WERI-Rb-1 (cell line): ENCODE results near the gene GOLGB1.
"Not testable (repeated sequence)": the region's sequence is repeated elsewhere in the genome, so short reads cannot be mapped to it uniquely, and the experiment has no call there.

Experiments used
- DNase-seq: peaks from one replicate; pipeline ENCODE4 v3.0.0-alpha.2; 2020
- H3K27ac ChIP-seq: fragments of 250-450 bp; sonication (Bioruptor Pico); 2 replicates; pipeline ENCODE4 v1.5.1; 2020; ENCODE audit warnings: mild to moderate bottlenecking, moderate library complexity
- H3K27me3 ChIP-seq: fragments of 250-450 bp; sonication (Bioruptor Pico); 2 replicates; pipeline ENCODE4 v1.5.1; 2021; ENCODE audit warnings: mild to moderate bottlenecking, low read depth, moderate library complexity; ENCODE audit not compliant: insufficient read depth, severe bottlenecking
- H3K36me3 ChIP-seq: fragments of 250-450 bp; sonication (Bioruptor Pico); 2 replicates; pipeline ENCODE4 v1.5.1; 2020; ENCODE audit warnings: mild to moderate bottlenecking, moderate library complexity
- H3K4me3 ChIP-seq: 2 replicates; pipeline ENCODE4 v1.5.1; 2011; ENCODE audit warnings: low read depth, mild to moderate bottlenecking, control low read depth, low read length
- H3K9me3 ChIP-seq: fragments of 250-450 bp; sonication (Bioruptor Pico); 2 replicates; pipeline ENCODE4 v1.5.1; 2021; ENCODE audit warnings: mild to moderate bottlenecking, moderate library complexity; ENCODE audit not compliant: severe bottlenecking
- CTCF ChIP-seq: IDR thresholded peaks from 2 replicates; pipeline ENCODE4 v1.5.1; 2011; ENCODE audit warnings: low read depth, mild to moderate bottlenecking, control low read depth, inconsistent platforms, low read length

The GOLGB1 gene

DNA sequence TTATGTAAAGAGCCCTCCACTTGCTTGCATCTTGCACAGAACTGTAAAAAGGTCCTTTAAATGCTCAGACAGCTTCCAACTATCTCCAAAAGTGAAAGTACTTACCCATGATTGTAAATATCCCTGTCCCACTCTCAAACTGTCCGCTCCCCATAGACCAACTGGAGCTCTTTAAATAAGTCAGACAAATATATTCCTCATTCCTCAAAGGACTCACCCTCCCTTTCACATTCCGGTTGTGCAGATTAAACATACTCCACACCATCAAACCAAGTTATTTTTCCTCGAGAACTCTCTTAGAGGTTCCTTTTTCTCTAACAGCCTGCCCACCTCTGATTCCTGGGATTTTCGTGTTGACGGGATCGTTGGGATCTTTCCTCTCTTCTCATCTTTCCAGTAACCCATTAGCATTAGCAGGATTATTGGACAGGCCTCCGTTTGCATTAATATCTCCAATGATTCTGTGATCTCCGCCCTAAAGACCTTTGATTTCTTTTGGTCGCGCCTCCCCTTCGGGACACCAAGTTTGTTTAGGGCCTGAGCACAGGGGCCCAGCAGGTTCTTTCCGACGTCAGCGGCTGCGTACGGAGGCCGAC, 763 bp downstream of the GOLGB1 start:
- H3K9me3 ChIP-seq: no peaks in the 10 kb centered on the region
- peak overlapping the region; percentile 77 for H3K4me3 ChIP-seq
- TF ChIP-seq CTCF: no peak
- H3K27me3 ChIP-seq: no peaks in the 10 kb centered on the region
- DNase-seq: no peak
- H3K36me3 ChIP-seq: no peaks in the 10 kb centered on the region; the same call in 1 of the 2 replicates
- peak overlapping the region; percentile 79 for H3K27ac ChIP-seq

DNA sequence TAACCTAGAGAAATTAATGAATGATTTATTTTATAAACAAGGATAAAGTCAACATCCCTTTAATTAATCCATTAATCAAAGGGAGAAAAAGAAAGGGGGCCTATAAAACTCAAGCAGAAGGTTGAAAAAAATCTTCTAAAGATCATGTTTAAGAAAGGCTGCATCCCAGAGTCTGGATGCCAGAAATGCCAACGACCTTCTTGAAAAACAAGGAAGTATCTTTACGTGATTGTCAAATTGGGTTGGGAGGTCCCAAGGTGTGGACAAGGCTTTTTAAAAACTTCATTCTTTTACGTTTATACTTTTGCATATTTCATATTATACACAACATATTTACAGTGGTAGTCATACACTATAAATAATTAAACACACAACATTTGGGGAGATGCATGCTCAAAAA, 1.6 kb downstream of the GOLGB1 start:
- no peak overlapping the region; the same call in 1 of the 2 replicates for H3K27ac ChIP-seq
- no peak for DNase-seq
- TF ChIP-seq CTCF: no peak

DNA sequence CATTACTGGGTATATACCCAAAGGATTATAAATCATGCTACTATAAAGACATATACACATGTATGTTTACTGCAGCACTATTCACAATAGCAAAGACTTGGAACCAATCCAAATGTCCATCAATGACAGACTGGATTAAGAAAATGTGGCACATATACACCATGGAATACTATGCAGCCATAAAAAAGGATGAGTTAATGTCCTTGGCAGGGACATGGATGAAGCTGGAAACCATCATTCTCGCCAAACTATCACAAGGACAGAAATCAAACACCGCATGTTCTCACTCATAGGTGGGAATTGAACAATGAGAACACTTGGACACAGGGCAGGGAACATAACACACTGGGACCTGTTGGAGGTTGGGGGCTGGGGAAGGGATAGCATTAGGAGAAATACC, 6.4 kb downstream of the GOLGB1 start:
- H3K27me3 ChIP-seq, H3K4me3 ChIP-seq, H3K9me3 ChIP-seq, H3K27ac ChIP-seq, DNase-seq: not testable (repeated sequence)
- peaks cover 10% of the 10 kb centered on the region for H3K36me3 ChIP-seq

More for the DNA sequence above, 1.6 kb downstream of the GOLGB1 start:
- Histone ChIP-seq H3K27me3 (no peaks in the 10 kb centered on the region), H3K4me3 (peak overlapping the region; percentile 77; the same call in 1 of the 2 replicates), H3K36me3 (peaks cover 5% of the 10 kb centered on the region; the same call in 1 of the 2 replicates), H3K9me3 (peaks cover 3% of the 10 kb centered on the region)

GRCh38 chr3:121740896-121741295, 8.6 kb downstream of the GOLGB1 start:
- H3K4me3 ChIP-seq: no peak overlapping the region
- TF ChIP-seq CTCF: no peak
- H3K27me3 ChIP-seq: no peaks in the 10 kb centered on the region
- H3K9me3 ChIP-seq: peaks cover 7% of the 10 kb centered on the region
- peaks cover 10% of the 10 kb centered on the region for H3K36me3 ChIP-seq
- no peak for DNase-seq
- H3K27ac ChIP-seq: no peak overlapping the region

DNA sequence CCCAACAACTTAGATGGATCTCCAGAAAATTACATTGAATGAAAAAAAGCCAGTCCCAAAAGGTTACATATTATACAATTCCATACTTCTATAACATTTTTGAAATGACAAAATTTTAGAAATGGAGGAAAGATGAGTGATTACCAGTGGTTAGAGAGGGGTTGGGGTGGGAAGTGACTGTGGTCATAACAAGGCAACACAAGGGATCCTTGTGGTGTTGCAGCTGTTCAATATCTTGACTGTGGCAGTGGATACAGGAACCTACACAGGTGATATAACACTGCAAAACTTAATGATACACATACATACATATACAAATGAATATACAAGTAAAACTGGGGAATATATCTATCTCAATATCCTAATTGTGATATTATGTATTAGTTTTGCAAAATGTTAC, 9.6 kb downstream of the GOLGB1 start:
- no peak for TF ChIP-seq CTCF
- Histone ChIP-seq H3K27ac (no peak overlapping the region), H3K36me3 (peaks cover 10% of the 10 kb centered on the region), H3K9me3 (peaks cover 7% of the 10 kb centered on the region), H3K4me3 (no peak overlapping the region), H3K27me3 (no peaks in the 10 kb centered on the region)
- DNase-seq: no peak

DNA sequence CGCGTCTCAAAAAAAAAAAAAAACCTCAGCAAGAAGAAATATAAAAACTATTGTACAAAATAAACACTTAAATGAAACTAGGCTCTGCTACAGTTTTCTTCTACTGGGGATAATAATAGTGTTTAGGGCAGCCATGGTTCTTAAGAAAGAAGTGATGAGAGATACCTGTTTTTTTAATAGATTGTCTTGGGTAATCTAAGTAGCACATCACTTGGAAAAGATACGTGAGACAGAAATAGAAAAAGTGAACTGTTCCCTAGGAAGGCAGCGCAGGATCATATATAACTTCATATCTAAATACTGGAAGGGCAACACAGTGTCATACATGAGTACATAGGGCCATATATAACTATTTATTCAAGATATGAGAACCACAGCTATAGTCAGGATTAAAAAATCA, 11.9 kb downstream of the GOLGB1 start:
- DNase-seq: no peak
- TF ChIP-seq CTCF: no peak

More for the DNA sequence above, 11.9 kb downstream of the GOLGB1 start:
- Histone ChIP-seq H3K27ac (no peak overlapping the region), H3K27me3 (no peaks in the 10 kb centered on the region), H3K9me3 (peaks cover 3% of the 10 kb centered on the region), H3K4me3 (no peak overlapping the region), H3K36me3 (peaks cover 2% of the 10 kb centered on the region)
